ENCODE measurements around the gene CCNY.

DNA sequence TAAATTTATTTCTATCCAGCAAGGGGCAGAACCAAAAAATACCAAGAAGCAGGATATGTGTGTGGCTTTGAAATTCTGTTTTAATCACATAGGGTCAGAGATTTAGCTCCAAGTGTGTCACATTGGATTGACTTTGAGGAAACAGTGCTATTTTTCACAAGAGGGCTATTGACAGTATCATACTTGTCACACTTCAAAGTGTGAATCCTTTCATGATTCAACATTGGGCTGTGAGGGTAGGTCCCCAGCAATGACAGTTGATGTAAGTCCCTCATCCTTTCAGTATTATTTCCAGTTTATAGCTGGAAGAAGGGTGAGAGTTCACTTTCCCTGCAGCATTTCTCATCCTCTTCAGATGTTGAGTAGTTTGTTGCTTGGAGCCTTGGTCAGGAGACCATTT lies 7.4 kb downstream of the CCNY start:
- TF ChIP-seq, protein P1, sequence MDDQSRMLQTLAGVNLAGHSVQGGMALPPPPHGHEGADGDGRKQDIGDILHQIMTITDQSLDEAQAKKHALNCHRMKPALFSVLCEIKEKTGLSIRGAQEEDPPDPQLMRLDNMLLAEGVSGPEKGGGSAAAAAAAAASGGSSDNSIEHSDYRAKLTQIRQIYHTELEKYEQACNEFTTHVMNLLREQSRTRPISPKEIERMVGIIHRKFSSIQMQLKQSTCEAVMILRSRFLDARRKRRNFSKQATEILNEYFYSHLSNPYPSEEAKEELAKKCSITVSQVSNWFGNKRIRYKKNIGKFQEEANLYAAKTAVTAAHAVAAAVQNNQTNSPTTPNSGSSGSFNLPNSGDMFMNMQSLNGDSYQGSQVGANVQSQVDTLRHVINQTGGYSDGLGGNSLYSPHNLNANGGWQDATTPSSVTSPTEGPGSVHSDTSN (IDR thresholded peaks at IDR 0.05): no peak
- TF ChIP-seq, protein P2, sequence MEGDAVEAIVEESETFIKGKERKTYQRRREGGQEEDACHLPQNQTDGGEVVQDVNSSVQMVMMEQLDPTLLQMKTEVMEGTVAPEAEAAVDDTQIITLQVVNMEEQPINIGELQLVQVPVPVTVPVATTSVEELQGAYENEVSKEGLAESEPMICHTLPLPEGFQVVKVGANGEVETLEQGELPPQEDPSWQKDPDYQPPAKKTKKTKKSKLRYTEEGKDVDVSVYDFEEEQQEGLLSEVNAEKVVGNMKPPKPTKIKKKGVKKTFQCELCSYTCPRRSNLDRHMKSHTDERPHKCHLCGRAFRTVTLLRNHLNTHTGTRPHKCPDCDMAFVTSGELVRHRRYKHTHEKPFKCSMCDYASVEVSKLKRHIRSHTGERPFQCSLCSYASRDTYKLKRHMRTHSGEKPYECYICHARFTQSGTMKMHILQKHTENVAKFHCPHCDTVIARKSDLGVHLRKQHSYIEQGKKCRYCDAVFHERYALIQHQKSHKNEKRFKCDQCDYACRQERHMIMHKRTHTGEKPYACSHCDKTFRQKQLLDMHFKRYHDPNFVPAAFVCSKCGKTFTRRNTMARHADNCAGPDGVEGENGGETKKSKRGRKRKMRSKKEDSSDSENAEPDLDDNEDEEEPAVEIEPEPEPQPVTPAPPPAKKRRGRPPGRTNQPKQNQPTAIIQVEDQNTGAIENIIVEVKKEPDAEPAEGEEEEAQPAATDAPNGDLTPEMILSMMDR (IDR thresholded peaks at IDR 0.05): no peak
- TF ChIP-seq, protein P3, sequence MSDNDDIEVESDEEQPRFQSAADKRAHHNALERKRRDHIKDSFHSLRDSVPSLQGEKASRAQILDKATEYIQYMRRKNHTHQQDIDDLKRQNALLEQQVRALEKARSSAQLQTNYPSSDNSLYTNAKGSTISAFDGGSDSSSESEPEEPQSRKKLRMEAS (IDR thresholded peaks at IDR 0.05): no peak
- TF ChIP-seq EP300 (IDR thresholded peaks at IDR 0.05): no peak
- TF ChIP-seq, protein P4, sequence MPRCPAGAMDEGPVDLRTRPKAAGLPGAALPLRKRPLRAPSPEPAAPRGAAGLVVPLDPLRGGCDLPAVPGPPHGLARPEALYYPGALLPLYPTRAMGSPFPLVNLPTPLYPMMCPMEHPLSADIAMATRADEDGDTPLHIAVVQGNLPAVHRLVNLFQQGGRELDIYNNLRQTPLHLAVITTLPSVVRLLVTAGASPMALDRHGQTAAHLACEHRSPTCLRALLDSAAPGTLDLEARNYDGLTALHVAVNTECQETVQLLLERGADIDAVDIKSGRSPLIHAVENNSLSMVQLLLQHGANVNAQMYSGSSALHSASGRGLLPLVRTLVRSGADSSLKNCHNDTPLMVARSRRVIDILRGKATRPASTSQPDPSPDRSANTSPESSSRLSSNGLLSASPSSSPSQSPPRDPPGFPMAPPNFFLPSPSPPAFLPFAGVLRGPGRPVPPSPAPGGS (IDR thresholded peaks at IDR 0.05): no peak
- TF ChIP-seq MYC (IDR thresholded peaks at IDR 0.05; ENCODE audit: borderline replicate concordance, low read length): no peak
- TF ChIP-seq POLR2A (IDR thresholded peaks at IDR 0.05; ENCODE audit: low read length): no peak
